Thoracic aorta (tissue), 2 donors: ENCODE results near the gene ESYT3. TPM values are rescaled to one million over a fixed set of nuclear protein-coding genes. Genes with fewer than 3 reads are reported as not detected.

ENCODE experiments used
- ATAC-seq: fragments of 150-250 bp; one replicate; pipeline ENCODE4 v1.8.0; 2017; ENCODE audit warnings: low read depth; ENCODE audit not compliant: insufficient number of reproducible peaks, low FRiP score
- DNase-seq: peaks from one replicate; pipeline ENCODE4 v3.0.0-alpha.2; 2020; ENCODE audit warnings: low spot score
- H3K27ac ChIP-seq, 2 donors: fragments of 200-600 bp; sonication (generic); 1 replicate in 1 of 2; 2 replicates in 1 of 2; pipeline ENCODE4 v1.5.1; 2016; ENCODE audit warnings: mild to moderate bottlenecking in 2 of 2, moderate library complexity in 2 of 2
- H3K27me3 ChIP-seq: fragments of 200-600 bp; sonication (generic); replicated peaks from 2 replicates; pipeline ENCODE4 v1.6.0; 2016; ENCODE audit warnings: mild to moderate bottlenecking; ENCODE audit not compliant: insufficient read depth
- H3K36me3 ChIP-seq: fragments of 200-600 bp; sonication (generic); one replicate; pipeline ENCODE4 v1.5.1; 2016
- H3K4me1 ChIP-seq, 2 donors: fragments of 200-600 bp; sonication (generic); 1 replicate in 1 of 2; 2 replicates in 1 of 2; pipeline versions ENCODE4 v1.5.1 to v1.6.0; 2016; ENCODE audit warnings: low read depth in 2 of 2, mild to moderate bottlenecking in 1 of 2; ENCODE audit not compliant: control insufficient read depth in 1 of 2
- H3K4me3 ChIP-seq: fragments of 200-600 bp; sonication (generic); 2 replicates; pipeline ENCODE4 v1.5.1; 2016; ENCODE audit warnings: mild to moderate bottlenecking
- H3K9me3 ChIP-seq: fragments of 200-600 bp; sonication (generic); 2 replicates; pipeline ENCODE4 v1.5.1; 2016
- CTCF ChIP-seq: fragments of 200-600 bp; sonication (generic); IDR thresholded peaks from one replicate; pipeline ENCODE4 v1.5.1; 2019; ENCODE audit warnings: antibody characterized with exemption
- total RNA-seq, 2 donors: library from RNA; depleted of rRNA; stranded (reverse); fragments of >200 nt; gene quantifications; one replicate each; pipeline versions ENCODE4 v1.1.0 to v1.2.3, GENCODE V29; 2016

ESYT3 gene
- total RNA-seq, 2 donors from 2014 or later, result 1.9 to 7.1 TPM

- no peak overlapping the region for H3K4me3 ChIP-seq
- peaks cover 0 to 8% of the 10 kb centered on the region in 2 donors for H3K4me1 ChIP-seq
- no peaks in the 10 kb centered on the region for H3K36me3 ChIP-seq
- no peaks in the 10 kb centered on the region for H3K9me3 ChIP-seq
- no peak for ATAC-seq
- no peak overlapping the region for H3K27ac ChIP-seq
- H3K27me3 ChIP-seq, result no peaks in the 10 kb centered on the region
- no peak for DNase-seq
- no peak for TF ChIP-seq CTCF
Observed at GRCh38 chr3:138442433-138442832, 8.0 kb downstream of the ESYT3 start.

DNA sequence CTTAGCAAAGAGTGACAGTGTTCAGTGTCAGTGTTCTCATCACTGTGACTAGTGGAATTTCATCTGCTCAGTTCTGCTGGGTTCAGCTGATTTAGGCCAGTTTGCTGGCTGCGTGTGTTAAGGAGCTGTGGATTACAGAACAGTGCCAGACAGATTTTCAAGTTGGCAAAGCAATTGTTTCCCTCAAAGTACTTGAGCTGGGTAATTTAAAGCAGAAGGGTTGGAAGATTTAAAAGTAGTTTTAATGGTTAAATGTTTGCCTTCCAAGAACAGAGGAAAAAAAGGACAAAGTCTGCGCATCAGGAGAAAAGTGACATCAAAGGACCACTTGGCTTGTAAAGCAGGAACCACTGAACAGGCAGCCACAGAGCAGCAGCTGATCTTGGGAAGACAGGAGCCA is 8.7 kb downstream of the ESYT3 start:
- ATAC-seq (no peak), DNase-seq (no peak)
- Histone ChIP-seq H3K4me1 (peaks cover 0 to 8% of the 10 kb centered on the region in 2 donors), H3K27me3 (no peaks in the 10 kb centered on the region), H3K36me3 (no peaks in the 10 kb centered on the region), H3K4me3 (no peak overlapping the region), H3K27ac (no peak overlapping the region), H3K9me3 (no peaks in the 10 kb centered on the region)
- no peak for TF ChIP-seq CTCF

DNA sequence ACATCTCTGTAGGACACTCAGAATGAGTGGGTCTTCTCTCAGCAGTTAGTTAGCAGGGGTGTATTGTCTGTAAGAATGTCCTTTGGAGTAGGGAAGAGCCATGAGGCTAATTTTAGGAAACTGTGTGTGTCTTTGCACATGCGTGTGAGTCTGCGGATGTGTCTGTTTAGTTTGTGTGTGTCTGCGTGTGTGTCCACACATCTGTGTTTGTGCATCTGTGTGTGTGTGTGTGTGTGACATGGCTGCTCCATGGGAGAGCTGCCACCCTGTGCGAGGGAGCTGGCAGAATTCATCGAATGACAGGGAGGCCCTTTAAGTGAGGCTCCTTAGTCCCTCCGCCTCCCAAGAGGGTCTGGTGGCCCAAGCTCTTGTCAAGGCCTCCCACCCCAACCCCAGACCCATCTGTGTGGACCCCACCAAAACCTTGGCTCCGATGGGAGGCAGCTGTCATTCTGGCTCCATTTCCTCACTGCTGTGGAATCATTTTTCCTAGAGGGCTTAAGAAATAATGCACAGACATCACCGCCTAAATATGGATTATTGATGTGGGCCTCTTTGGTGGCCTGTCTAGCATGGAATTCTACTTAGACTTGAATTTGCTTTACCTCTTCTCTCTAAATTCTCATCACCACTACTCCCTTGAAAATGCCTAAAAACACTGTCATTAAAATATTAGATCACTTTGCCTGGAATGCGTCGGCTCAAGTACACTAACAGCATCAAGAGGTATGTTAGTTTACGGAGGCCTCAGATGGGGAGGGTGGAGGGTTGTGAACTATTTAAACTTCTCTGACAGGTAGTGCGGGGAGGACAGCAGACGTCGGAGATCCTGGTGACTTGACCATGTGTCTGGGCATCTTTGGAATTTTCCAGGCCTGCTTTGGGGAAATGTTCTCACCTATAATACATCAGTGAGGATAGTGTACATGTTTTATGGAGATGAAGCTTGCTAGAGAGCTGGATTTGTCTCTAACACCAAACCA is 9.4 kb downstream of the ESYT3 start:
- ATAC-seq, result no peak

DNA sequence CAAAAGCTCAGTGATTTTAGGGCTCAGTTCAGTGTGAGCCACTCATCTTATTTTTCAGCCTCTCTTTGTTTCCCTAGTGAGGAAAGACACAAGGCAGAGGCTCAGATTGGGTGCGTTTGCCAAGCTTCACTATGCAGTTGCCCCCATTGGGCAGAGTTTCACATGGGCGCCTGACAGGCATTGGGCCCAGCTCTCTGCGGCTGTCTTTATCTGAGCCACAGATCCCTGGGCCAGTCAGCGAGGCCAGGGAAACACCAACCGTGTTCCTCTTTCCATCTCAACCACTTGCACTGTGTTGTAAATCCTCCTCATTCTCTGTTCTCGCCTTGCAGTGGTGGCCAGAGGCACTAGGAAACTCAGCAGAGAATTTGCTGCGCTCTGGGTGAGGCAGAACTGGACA is 10.8 kb downstream of the ESYT3 start:
- Histone ChIP-seq H3K4me3 (no peak overlapping the region), H3K36me3 (no peaks in the 10 kb centered on the region), H3K27ac (no peak overlapping the region), H3K9me3 (no peaks in the 10 kb centered on the region), H3K4me1 (peaks cover 0 to 6% of the 10 kb centered on the region in 2 donors), H3K27me3 (no peaks in the 10 kb centered on the region)
- ATAC-seq (no peak), DNase-seq (no peak)
- no peak for TF ChIP-seq CTCF

More for the DNA sequence above, 9.4 kb downstream of the ESYT3 start:
- Histone ChIP-seq H3K9me3 (no peaks in the 10 kb centered on the region), H3K4me3 (no peak overlapping the region), H3K27ac (no peak overlapping the region), H3K27me3 (no peaks in the 10 kb centered on the region), H3K4me1 (peaks cover 0 to 8% of the 10 kb centered on the region in 2 donors), H3K36me3 (no peaks in the 10 kb centered on the region)
- TF ChIP-seq CTCF, result no peak
- DNase-seq, result no peak

GRCh38 chr3:138445654-138446053 is 11.2 kb downstream of the ESYT3 start:
- Histone ChIP-seq H3K27ac (no peak overlapping the region), H3K4me3 (no peak overlapping the region), H3K9me3 (no peaks in the 10 kb centered on the region), H3K36me3 (no peaks in the 10 kb centered on the region), H3K27me3 (no peaks in the 10 kb centered on the region), H3K4me1 (peaks cover 0 to 2% of the 10 kb centered on the region in 2 donors)
- ATAC-seq (no peak), DNase-seq (no peak)
- no peak for TF ChIP-seq CTCF
